GM11168 (cell line): ENCODE measurements around the gene WDPCP.
"Not testable (repeated sequence)": the region's sequence is repeated elsewhere in the genome, so short reads cannot be mapped to it uniquely, and the experiment has no call there.

Experiments used
- in situ Hi-C: fragments of 300-500 bp; cut with MboI; formaldehyde crosslinking; loops from one replicate; pipeline ENCODE4 v1.12.0; 2022; ENCODE audit warnings: low sequenced_read_pairs; ENCODE audit not compliant: unreplicated experiment

Gene WDPCP

GRCh38 chr2:63588385-63589147 is at the start of gene WDPCP, which contains the start of gene MDH1:
Gene WDPCP, minus strand, starts transcription at chr2:63588477. Its CDS starts 206 bp downstream, at chr2:63588271.
Gene MDH1, plus strand, starts transcription at chr2:63588963. Its CDS starts 81 bp downstream, at chr2:63589044.
- in situ Hi-C loops = no loop called here

GRCh38 chr2:63632382-63632781 is 44.1 kb upstream of the WDPCP start:
- in situ Hi-C loops = no loop called here

- in situ Hi-C loops = no loop called here
Measured at GRCh38 chr2:63631501-63631900, 43.2 kb upstream of the WDPCP start.

GRCh38 chr2:63628403-63628942 is 40.2 kb upstream of the WDPCP start:
- in situ Hi-C loops = no loop called here

- in situ Hi-C loops = no loop called here
Measured at GRCh38 chr2:63627866-63628265, 39.6 kb upstream of the WDPCP start.

GRCh38 chr2:63623763-63624162 is 35.5 kb upstream of the WDPCP start:
- in situ Hi-C loops = not testable (repeated sequence)

GRCh38 chr2:63622751-63623150 is 34.5 kb upstream of the WDPCP start:
- in situ Hi-C loops = no loop called here

- in situ Hi-C loops = no loop called here
Measured at GRCh38 chr2:63619328-63619727, 31.1 kb upstream of the WDPCP start.

GRCh38 chr2:63617366-63617765 is 29.1 kb upstream of the WDPCP start:
- in situ Hi-C loops = no loop called here

GRCh38 chr2:63614983-63615945 is 27.0 kb upstream of the WDPCP start:
- in situ Hi-C loops = no loop called here

- in situ Hi-C loops = no loop called here
Measured at GRCh38 chr2:63614448-63614968, 26.2 kb upstream of the WDPCP start.

GRCh38 chr2:63613391-63613901 is 25.2 kb upstream of the WDPCP start:
- in situ Hi-C loops = no loop called here

GRCh38 chr2:63610525-63610924 is 22.2 kb upstream of the WDPCP start:
- in situ Hi-C loops = no loop called here

GRCh38 chr2:63608865-63609264 is 20.6 kb upstream of the WDPCP start:
- in situ Hi-C loops = not testable (repeated sequence)

GRCh38 chr2:63604666-63605065 is 16.4 kb upstream of the WDPCP start:
- in situ Hi-C loops = no loop called here

- in situ Hi-C loops = no loop called here
Measured at GRCh38 chr2:63600881-63601460, 12.7 kb upstream of the WDPCP start.

GRCh38 chr2:63598981-63599380 is 10.7 kb upstream of the WDPCP start:
- in situ Hi-C loops = no loop called here

GRCh38 chr2:63596401-63596883 is 8.2 kb upstream of the WDPCP start:
- in situ Hi-C loops = no loop called here

GRCh38 chr2:63594660-63595059 is 6.4 kb upstream of the WDPCP start:
- in situ Hi-C loops = no loop called here
